Cerebellar cortex (tissue), 1 donor: Measurements from ENCODE around the gene PSD2.
A peak's percentile ranks its signal among the peaks of the same experiment; 100 is the strongest.

Experiments used
- DNase-seq: peaks from one replicate; pipeline ENCODE4 v3.0.0-alpha.2; 2015; ENCODE audit warnings: low spot score

The PSD2 gene

GRCh38 chr5:139880416-139881142, 85.0 kb downstream of the PSD2 start:
- no peak for DNase-seq

- peak; percentile 18 for DNase-seq
Observed at GRCh38 chr5:139881143-139881733, 85.6 kb downstream of the PSD2 start.

GRCh38 chr5:139882316-139882715, 86.7 kb downstream of the PSD2 start:
- no peak for DNase-seq

- DNase-seq = no peak
Observed at GRCh38 chr5:139882961-139883539, 87.4 kb downstream of the PSD2 start.

GRCh38 chr5:139884144-139884543, 88.5 kb downstream of the PSD2 start:
- peak; percentile 29 for DNase-seq

- no peak for DNase-seq
Observed at GRCh38 chr5:139884734-139885133, 89.1 kb downstream of the PSD2 start.

- DNase-seq = no peak
Observed at GRCh38 chr5:139885172-139885856, 89.7 kb downstream of the PSD2 start.

GRCh38 chr5:139885857-139886208, 90.2 kb downstream of the PSD2 start:
- no peak for DNase-seq

- no peak for DNase-seq
Observed at GRCh38 chr5:139886213-139886612, 90.6 kb downstream of the PSD2 start.

- DNase-seq = no peak
Observed at GRCh38 chr5:139888370-139888769, 92.8 kb downstream of the PSD2 start.

- DNase-seq = no peak
Observed at GRCh38 chr5:139889410-139889809, 93.8 kb downstream of the PSD2 start.

- no peak for DNase-seq
Observed at GRCh38 chr5:139893873-139894272, 98.3 kb downstream of the PSD2 start.
